Measurements from ENCODE around the gene SCLY. TPM values are rescaled to one million over a fixed set of nuclear protein-coding genes. Genes with fewer than 3 reads are reported as not detected.
A peak's percentile ranks its signal among the peaks of the same experiment; 100 is the strongest.
"Not testable (repeated sequence)": the region's sequence is repeated elsewhere in the genome, so short reads cannot be mapped to it uniquely, and the experiment has no call there.

Gene SCLY
- total RNA-seq, 1 donor from 2014 or later = 8.8 TPM

DNA sequence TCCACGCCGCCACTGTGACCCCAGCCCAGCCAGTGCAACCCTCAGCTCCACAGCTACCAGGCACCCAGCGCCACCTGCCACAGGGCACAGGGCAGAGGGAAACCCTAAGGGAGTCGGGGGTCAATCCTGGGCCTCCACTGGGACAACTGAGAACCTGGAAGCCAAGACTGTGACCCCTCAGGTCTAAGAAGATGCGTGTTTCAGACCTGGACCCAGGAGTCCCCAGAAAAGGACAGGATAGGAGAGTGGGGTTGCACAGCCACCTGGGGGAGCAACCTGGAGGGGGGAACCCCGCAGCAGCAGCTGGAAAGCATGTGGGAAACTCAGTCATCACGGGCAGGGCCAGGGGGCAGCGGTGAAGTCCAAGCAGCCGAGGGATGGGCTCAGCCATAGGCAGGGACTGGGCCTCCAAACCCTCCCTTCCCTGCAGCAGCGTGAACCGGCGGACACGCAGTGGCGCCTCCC, 43.5 kb downstream of the SCLY start:
- intact Hi-C loops (cut with DNase I) = no loop called here
- DNase-seq (ENCODE audit: low spot score) = no peak

DNA sequence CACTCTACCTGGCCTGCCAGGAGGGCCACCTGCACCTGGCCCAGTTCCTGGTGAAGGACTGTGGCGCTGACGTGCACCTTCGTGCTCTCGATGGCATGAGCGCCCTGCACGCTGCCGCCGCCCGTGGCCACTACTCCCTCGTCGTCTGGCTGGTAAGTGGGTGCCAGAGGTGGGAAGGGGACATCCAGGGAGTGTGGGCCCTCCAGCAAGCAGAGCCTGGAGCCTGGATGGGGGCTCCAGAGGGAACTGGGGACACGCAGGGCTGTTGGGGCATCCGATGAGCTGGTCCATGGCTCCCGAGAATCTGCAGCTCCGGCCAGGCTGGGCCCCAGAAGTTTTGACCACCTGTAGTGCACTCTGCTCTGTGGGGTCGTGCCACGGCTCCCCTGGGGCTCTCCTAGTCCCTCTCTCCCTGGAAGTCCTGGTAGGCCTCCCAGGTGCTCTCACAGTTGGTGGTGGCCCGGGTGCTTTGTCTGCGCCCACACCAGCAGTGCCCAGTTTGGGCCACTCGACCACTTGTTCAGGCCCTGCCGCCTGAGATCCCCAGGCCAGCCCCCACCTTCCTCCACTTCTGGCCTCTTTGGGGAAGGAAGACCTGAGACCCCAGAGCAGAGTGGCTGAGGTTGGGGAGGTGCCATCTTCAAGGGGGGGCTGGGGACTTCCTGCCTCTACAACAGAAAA, 44.0 kb downstream of the SCLY start:
- intact Hi-C loops (cut with DNase I) = no loop called here
- DNase-seq (ENCODE audit: low spot score) = peak; percentile 68

DNA sequence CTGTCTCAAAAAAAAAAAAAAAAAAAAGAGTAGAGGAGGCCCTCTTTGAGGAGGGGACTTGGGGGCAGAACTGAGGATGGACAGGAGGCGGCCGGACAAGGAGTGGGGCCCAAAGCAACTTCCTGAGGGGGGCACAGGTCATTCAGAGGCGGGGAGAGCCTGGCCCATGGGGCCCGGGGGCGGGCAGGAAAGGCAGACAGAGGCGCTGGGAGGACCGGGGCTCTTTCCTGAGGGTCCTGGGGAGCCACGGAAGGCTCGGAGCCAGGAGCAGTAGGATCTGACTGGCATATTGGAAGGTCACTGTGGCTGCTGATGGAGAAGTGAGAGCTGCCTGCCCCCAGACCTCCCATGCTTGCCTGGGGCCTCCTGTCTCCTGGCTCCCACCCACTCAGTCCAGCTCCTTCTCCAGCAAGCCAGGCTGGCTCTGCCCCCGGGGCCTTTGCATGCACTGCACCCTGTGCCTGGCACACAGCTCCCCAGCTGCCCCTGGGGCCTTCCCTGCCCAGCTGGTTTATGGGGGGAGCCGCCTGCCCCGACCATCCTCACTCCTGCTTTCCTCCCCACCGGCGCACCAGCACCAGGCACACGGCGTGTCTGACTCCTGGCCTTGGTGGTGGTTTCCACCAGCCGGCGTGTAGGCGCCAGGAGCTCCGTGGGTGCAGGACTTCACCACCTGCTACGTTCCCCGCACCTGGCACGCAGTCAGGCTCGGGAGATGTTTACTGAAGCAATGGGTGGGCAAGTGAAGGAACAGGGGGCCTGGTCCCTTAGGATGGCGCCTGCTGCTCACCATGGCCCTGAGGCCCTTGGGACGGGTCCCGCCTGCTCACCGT, 44.9 kb downstream of the SCLY start:
- peak; percentile 77 for DNase-seq (ENCODE audit: low spot score)
- intact Hi-C loops (cut with DNase I) = no loop called here

DNA sequence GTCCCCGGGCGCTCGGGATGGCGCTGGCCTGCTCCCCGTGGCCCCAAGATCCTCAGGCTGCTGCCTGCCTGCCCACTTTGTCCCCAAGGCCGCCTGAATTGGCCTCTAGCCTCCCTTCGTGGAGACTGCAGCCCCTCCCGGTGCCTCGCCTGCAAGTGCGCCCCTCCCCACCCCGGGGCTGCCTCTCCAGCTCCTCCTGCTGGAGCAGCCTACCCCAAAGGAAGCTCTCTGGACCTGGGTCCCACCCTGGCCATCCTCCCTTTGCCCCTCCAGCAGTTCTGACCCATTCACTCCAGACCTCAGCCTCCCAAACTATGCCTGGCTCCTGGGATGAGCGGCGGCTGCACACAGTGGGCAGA, 45.5 kb downstream of the SCLY start:
- intact Hi-C loops (cut with DNase I) = no loop called here
- DNase-seq (ENCODE audit: low spot score) = no peak

DNA sequence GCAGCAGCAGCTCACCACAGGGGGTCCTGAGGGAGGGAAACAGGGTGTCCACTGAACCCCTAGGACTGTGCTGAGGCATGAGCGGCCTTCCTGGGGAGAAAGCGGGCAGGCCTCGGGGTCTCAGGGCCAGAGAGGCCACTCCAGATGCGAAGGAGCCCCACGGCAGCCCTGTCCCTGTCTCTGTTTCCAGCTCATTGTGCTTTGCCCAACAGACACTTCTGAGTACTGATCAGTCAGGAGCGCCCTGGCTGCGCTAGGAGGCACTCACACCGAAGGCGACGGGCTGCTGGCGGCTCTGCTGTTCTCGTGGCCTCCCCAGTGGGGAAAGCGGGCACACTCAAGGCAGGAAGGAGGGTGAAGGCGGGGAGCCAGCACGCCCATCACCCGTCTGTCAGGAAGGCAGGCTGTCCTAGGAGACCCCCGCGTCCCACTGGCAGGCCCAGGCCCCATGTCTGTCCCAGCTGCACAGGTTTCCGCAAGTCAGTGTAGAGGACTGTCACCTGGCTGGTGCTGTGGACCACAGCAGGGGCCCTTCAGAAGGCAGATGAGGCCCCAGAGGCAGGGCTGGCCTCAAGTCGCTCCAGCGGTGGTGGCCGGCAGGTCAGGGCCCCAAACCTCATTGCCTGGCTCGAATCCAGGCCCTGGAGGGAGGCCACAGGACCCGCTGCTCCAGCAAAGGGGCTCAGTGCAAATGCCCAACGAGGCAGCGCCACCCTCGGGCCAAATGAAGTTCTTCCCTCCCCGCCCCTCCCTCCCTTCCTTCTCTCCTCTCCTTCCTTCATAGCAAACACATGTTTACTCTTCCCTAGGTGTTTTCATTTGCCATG, 46.1 kb downstream of the SCLY start:
- peak; percentile 68 for DNase-seq (ENCODE audit: low spot score)
- intact Hi-C loops (cut with DNase I) = no loop called here

DNA sequence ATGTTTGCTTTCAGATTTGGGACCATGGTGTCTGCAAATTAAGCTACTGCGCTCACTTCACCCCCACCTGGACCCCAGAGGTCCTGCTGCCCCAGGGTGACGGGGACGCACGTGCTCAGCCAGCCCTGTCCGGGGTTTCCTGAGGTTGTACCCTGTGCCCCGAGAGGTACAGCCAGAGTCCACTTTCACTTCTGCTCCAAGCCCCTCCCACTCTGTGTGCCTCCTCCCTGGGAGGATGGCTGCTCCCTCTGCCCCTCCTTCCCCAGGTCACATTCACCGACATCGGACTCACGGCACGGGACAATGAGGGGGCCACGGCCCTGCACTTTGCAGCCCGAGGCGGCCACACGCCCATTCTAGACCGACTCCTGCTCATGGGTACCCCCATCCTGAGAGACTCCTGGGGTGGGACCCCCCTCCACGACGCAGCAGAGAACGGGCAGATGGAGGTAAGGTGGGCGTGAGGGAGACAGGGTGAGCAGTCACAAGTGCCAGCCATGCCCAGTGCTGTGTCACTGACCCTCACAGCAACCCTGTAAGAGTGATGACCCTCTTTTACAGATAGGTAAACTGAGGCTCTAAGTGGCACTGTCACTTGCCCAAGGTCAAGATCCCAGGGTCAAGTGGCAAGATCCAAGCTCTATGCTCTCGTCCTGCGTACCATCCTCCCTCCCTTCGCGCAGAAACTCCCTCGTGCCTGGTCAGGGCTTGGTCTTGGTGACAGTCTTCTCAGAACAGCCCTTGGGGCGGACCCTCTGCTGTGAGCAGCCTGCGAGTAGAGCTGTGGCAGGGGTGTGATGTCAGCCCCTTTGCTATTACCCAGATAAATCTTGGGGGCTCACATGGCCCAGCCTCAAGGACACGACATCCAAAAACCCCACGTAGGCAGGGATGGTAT, 47.0 kb downstream of the SCLY start:
- intact Hi-C loops (cut with DNase I) = no loop called here
- DNase-seq (ENCODE audit: low spot score) = peak; percentile 71

DNA sequence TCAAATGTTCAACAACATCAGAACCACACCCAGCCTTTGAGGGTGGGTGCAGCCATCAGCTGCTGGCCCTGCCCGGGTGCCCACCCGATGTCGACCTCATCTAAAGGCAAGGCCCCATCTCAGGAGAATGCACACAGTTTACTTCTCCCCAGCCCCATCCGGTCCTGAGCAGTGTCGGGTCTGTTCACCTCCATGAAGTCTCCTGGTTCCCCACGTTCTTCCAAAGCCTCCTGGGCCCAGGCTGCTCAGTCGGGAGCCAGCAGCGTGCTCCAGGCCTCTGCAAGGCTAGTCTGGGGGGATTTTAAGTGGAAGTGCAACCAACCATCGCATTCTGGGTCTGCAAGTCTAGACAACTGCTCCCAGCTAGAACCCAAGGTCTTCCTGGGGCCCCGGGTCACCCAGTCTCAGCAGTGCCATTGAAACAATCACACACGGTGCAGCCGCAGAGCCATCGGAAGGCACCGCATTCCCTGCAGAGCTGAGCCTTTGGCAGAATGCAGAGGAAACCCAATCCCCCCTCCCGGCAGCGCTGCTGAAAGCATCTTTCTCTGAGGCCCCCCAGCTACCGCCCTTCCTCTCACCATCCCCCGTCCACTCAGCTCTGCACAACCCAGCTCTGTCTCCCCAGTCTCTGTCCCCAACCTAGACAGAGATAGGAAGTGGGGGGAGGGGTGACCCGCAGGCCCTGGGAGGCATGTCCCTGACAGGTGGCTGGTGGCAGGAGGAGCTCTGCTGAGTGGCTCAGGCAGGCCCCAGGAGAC, 47.8 kb downstream of the SCLY start:
- peak; percentile 71 for DNase-seq (ENCODE audit: low spot score)
- intact Hi-C loops (cut with DNase I) = no loop called here

DNA sequence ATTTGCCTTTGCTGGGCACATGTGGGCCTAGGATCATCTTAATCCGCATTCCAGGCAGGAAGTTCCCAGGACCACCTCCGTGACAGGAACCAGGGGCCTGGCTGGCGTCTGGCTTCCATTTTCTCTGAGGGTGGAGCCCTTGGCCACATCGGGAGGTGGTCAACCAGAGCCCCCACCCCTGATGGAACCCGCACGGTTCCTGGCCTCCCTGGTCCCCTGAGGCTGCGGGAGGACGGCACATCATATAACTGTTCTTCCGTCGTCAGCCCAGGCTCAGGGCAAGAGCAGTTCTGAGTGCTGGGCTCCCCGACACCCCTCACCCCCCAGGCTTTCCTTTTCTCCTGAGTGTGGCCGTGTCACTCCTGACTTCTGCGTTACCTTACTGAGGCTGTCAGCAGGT, 52.8 kb downstream of the SCLY start:
- no peak for DNase-seq (ENCODE audit: low spot score)

DNA sequence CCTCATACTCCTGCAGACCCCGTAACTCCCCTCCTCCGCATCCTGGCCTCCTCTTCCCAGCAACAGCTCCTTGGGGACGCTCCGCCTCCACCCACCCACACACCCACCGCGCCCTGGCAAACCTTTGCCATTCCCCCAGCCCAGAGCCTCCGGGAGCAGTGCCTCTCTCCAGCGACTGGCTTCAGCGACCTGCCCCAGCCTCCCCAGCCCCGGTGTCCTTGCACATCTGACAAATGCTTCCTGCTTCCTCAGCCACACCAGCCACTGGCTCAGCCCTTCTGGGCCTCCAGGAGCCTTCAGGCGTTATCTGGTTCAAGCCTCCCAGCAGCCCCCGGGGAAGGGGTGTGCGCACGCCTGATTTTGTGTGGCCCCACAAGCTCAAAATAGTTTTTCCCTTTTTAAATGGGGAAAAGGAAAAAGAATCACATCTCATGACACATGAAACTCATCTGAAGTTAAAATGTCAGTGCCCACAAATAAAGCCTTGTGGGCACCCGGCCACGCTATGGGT, 53.6 kb downstream of the SCLY start:
- intact Hi-C loops (cut with DNase I) = no loop called here
- DNase-seq (ENCODE audit: low spot score) = no peak

More for the DNA sequence above, 52.8 kb downstream of the SCLY start:
- intact Hi-C loops (cut with DNase I) = no loop called here

DNA sequence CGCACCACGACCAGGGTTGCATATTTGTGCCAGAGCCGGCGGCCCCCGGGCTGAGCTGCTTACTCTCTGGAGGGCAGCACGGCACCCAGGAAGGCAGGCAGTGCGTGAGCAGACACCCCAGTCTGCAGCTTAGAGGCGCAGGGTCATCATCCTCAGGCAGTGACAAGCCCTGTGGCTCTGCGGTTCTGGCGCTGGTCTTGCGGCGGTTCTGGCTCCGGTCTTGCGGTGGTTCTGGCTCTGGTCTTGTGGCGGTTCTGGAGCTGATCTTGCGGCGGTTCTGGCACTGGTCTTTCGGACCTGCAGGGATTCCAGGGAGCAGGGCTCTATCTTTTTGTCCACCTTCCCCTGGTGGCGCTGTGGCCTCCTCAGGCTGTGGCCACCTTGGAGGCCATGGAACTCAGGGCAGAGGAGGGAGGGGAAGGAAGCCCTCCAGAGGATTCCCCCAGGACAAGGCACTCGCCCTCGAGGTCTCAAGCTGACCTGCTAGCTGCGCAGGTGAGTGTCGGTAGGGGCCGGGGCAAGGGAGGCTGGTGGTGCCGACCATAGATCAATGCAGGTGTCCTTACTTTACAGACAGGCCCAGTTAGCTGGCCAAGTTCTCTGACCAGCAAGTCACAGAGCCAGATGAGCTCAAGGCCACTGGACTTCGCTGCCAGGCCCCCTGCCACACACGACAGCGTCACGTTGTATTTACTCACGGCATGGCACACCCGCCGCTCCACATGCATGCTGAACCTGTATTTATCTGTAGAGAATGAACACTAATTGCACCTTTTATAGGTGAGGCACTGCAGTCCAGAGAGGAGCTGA, 54.3 kb downstream of the SCLY start:
- intact Hi-C loops (cut with DNase I) = no loop called here

DNA sequence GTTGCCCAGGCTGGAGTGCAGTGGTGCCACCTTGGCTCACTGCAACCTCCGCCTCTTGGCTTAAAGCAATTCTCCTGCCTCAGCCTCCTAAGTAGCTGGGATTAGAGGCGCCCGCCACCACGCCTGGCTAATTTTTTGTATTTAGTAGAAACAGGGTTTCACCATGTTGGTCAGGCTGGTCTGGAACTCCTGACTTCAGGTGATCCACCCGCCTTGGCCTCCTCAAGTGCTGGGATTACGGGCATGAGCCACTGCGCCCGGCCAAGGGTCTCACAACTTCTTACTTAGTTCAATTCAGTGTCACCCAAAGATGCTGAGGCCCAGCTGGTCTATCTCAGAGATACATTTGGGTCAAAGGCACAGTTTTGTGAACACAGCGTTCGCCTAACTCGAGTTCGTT, 54.9 kb downstream of the SCLY start:
- intact Hi-C loops (cut with DNase I); DNase-seq (ENCODE audit: low spot score): not testable (repeated sequence)

More for the DNA sequence above, 54.3 kb downstream of the SCLY start:
- no peak for DNase-seq (ENCODE audit: low spot score)

DNA sequence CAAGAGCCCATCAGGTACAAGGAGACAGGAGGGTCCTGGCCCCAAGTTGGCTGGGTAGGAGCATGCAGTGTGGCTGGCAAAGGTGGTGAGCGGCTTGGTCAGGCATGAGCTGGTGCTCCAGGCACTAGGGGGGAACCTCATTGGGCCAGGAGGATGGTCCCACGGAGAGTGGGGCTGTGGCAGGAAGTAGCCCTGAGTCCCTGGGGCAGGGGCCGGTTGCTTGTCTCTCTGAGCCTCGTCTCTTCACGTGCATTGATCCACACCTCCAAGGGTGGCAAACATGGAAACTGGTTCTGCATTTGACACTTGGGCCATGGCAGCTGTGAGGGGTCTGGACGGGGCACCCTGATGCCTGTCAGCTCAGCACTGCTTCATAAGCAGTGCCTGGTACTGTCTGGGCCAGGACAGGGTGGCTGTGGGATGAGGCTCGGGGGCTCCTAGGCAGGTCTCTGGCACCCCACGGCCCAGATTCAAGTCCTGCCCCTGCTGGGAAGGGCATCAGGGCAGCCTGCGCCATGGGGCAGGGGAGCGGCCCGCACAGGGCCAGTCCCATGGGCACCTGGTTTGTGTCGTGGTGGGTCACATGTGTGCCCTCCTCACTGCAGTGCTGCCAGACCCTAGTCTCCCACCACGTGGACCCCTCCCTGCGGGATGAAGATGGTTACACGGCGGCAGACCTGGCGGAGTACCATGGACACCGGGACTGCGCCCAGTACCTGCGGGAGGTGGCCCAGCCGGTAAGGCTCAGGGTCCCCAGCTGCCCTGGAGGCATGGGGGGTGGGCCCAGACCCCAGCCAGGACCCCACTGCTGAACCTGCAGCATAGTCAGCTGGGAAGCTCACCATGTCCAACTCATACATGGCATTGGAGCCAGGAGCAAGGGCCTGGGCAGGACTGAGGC, 55.7 kb downstream of the SCLY start:
- no peak for DNase-seq (ENCODE audit: low spot score)
- intact Hi-C loops (cut with DNase I) = no loop called here

DNA sequence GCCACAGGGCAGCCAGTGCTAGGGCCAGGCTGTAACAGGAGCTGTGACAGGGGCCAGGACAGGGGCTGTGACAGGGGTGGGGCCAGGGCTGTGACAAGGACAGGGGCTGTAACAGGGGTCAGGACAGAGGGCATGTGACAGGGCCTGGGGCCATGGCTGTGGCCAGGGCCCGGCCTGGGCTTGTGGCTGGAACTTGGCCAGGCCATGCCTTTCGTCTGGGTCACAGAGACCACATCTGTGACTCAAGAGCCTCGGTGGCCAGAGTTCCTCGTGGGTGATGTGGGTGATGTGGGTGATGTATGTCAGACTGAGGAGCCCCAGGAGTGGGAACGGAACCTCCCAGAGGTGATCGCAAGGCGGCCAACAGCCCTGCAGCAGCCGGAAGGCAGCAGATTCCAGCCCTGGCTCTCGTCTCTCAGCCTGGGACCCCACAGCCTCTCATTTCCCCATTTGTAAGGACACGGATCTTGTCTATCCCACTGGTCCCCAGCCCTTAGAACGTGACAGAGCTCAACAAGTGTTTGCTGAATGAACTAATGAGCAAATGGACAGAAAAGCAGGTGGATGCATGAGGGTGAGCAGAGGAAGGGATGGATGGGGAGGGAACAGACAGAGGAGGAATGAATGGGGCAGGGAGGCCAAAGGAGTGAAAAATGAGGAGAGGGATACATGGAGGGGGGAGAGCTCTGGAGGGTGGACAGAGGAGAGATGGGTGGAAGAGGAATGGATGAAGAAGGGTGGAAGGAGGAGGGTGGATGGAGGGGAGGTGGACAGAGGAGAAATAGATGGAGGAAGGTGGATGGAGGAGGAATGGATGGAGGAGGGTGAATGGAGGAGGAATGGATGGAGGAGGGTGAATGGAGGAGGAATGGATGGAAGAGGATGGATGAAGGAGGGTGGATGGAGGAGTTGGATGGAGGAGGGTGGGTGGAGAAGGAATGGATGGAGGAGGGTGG, 56.7 kb downstream of the SCLY start:
- no peak for DNase-seq (ENCODE audit: low spot score)
- intact Hi-C loops (cut with DNase I) = no loop called here

DNA sequence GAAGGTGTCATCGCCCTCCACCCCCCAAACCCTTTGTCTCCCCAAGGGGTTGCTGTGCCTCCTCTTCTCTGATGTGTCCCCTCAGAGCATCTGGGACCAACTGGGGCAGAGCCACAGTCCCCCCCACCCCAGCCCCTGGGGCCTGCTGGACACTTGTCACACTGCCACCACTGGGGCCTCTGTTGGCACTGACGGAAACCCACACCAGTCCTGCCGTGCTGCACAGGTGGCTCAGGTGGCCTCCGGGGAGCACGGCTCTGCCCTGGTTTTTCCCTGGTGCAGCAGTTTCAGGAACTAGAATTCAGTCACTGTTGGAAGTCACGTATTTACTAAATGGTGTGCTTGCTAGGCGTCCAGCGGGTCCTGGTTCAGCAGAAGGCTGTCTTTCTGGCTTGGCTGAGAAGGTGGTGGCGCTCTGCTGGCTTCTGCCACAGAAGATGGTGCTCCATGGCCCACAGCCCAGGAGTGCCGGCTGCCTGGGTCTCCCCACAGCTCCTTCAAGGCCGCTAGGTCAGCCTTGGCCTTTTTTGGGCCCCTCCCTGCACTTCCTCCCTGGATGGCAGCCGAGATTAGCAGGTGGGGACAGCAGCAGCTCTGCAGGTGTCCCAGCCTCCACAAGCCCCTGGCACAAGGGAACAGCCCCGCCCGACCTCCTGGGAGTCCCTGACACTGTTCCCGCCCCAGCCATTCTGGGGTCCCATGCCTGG, 59.1 kb downstream of the SCLY start:
- intact Hi-C loops (cut with DNase I) = loop anchor here (5.0 kb wide), 1 partner anchor 142 kb away; no protein-coding TSS in a partner anchor
- no peak for DNase-seq (ENCODE audit: low spot score)
